NCI-H526 treated with DMSO at 0.1 percent for 48 hours (cell line): ENCODE data around the gene GDPD1.
"Not testable (repeated sequence)": the region's sequence is repeated elsewhere in the genome, so short reads cannot be mapped to it uniquely, and the experiment has no call there.

Source experiments
- DNase-seq: peaks from one replicate; lab custom pipeline; 2025; lab: John Stamatoyannopoulos, UW

Gene GDPD1

GRCh38 chr17:59254742-59255141, 34.4 kb downstream of the GDPD1 start:
- DNase-seq, result no peak

- no peak for DNase-seq
Measured at GRCh38 chr17:59257101-59257500, 36.8 kb downstream of the GDPD1 start.

- no peak for DNase-seq
Measured at GRCh38 chr17:59260722-59261121, 40.4 kb downstream of the GDPD1 start.

GRCh38 chr17:59266745-59267144, 46.4 kb downstream of the GDPD1 start:
- no peak for DNase-seq

- DNase-seq, result no peak
Measured at GRCh38 chr17:59267776-59268175, 47.5 kb downstream of the GDPD1 start.

- no peak for DNase-seq
Measured at GRCh38 chr17:59275618-59276017, 55.3 kb downstream of the GDPD1 start.

- no peak for DNase-seq
Measured at GRCh38 chr17:59277031-59277430, 56.7 kb downstream of the GDPD1 start.

GRCh38 chr17:59278406-59278805, 58.1 kb downstream of the GDPD1 start:
- no peak for DNase-seq

- no peak for DNase-seq
Measured at GRCh38 chr17:59284317-59284716, 64.0 kb downstream of the GDPD1 start.

GRCh38 chr17:59287452-59287851, 67.1 kb downstream of the GDPD1 start:
- DNase-seq, result no peak

- DNase-seq, result no peak
Measured at GRCh38 chr17:59287891-59288290, 67.6 kb downstream of the GDPD1 start.

GRCh38 chr17:59289981-59290301, 69.6 kb downstream of the GDPD1 start:
- DNase-seq, result no peak

- DNase-seq, result peak; percentile 70
Measured at GRCh38 chr17:59290302-59290998, 70.1 kb downstream of the GDPD1 start.

- no peak for DNase-seq
Measured at GRCh38 chr17:59292174-59292523, 71.8 kb downstream of the GDPD1 start.

GRCh38 chr17:59296190-59296589, 75.9 kb downstream of the GDPD1 start:
- DNase-seq, result no peak

GRCh38 chr17:59298521-59298920, 78.2 kb downstream of the GDPD1 start:
- no peak for DNase-seq

- DNase-seq, result no peak
Measured at GRCh38 chr17:59299400-59300092, 79.2 kb downstream of the GDPD1 start.

GRCh38 chr17:59300941-59301340, 80.6 kb downstream of the GDPD1 start:
- DNase-seq, result no peak

- DNase-seq, result no peak
Measured at GRCh38 chr17:59304811-59305210, 84.5 kb downstream of the GDPD1 start.

- DNase-seq, result no peak
Measured at GRCh38 chr17:59310263-59310920, 90.1 kb downstream of the GDPD1 start.

GRCh38 chr17:59311051-59311468, 90.7 kb downstream of the GDPD1 start:
- DNase-seq, result peak; percentile 61

GRCh38 chr17:59311521-59311920, 91.2 kb downstream of the GDPD1 start:
- not testable (repeated sequence) for DNase-seq

- no peak for DNase-seq
Measured at GRCh38 chr17:59315866-59316265, 95.6 kb downstream of the GDPD1 start.
